Body of pancreas (tissue), 4 donors: Measurements from ENCODE around the gene UNCX. TPM values are rescaled to one million over a fixed set of nuclear protein-coding genes. Genes with fewer than 3 reads are reported as not detected.
"Not testable (repeated sequence)": the region's sequence is repeated elsewhere in the genome, so short reads cannot be mapped to it uniquely, and the experiment has no call there.

Experiments used
- ATAC-seq: fragments of 150-250 bp; one replicate; pipeline ENCODE4 v1.9.1; 2016
- DNase-seq, 4 donors: peaks; one replicate each; pipeline ENCODE4 v3.0.0-alpha.2; 2019
- H3K27ac ChIP-seq, 4 donors: fragments of 200-600 bp; sonication (generic); 1 replicate in 3 of 4; 2 replicates in 1 of 4; pipeline versions ENCODE4 v1.5.1 to v1.6.1; 2016 to 2019; ENCODE audit warnings: mild to moderate bottlenecking in 1 of 4, mixed read lengths in 1 of 4, moderate library complexity in 1 of 4
- H3K27me3 ChIP-seq, 2 donors: fragments of 200-600 bp; sonication (generic); one replicate each; pipeline ENCODE4 v1.6.0; 2016; ENCODE audit warnings: mild to moderate bottlenecking in 1 of 2
- H3K36me3 ChIP-seq, 2 donors: fragments of 200-600 bp; sonication (generic); replicated peaks in 1 of 2; 2 replicates each; pipeline ENCODE4 v1.5.1; 2016; ENCODE audit warnings: low read depth in 2 of 2; ENCODE audit not compliant: insufficient read depth in 1 of 2
- H3K4me1 ChIP-seq: fragments of 200-600 bp; sonication (generic); one replicate; pipeline ENCODE4 v1.6.0; 2016
- H3K4me3 ChIP-seq, 2 donors: fragments of 200-600 bp; sonication (generic); 1 replicate in 1 of 2; 2 replicates in 1 of 2; pipeline ENCODE4 v1.5.1; 2016 to 2019
- H3K9me3 ChIP-seq, 3 donors: fragments of 200-600 bp; sonication (generic); 1 replicate in 2 of 3; 2 replicates in 1 of 3; pipeline ENCODE4 v1.5.1; 2016
- POLR2A ChIP-seq, 3 donors: fragments of 450-650 bp; IDR thresholded peaks; one replicate each; pipeline ENCODE4 v1.6.1; 2016; ENCODE audit warnings: antibody characterized with exemption in 3 of 3, mild to moderate bottlenecking in 2 of 3
- WGBS, 2 donors: methylation state at CpG; one replicate each; pipeline ENCODE4 v1.1.5; 2017; 5-methylcytosine and 5-hydroxymethylcytosine counted together
- intact Hi-C: fragments of 100-400 bp; cut with DNase I; formaldehyde crosslinking; loops from one replicate; pipeline ENCODE4 v1.15.1; 2023
- total RNA-seq, 2 donors: library from RNA; depleted of rRNA; stranded (reverse); fragments of >200 nt; gene quantifications; one replicate each; pipeline ENCODE4 v1.1.0, GENCODE V29; 2016
- TF ChIP-seq, protein P1 (sequence below), 7 experiments: fragments of 450-650 bp in 4 of 7; fragments of 200-600 bp in 3 of 7; sonication (generic) in 3 of 7; IDR thresholded peaks; one replicate each; pipeline ENCODE4 v1.5.1; 2016 to 2019; ENCODE audit warnings: antibody characterized with exemption in 7 of 7

UNCX gene
- total RNA-seq, 2 donors from 2014 or later: not detected

DNA sequence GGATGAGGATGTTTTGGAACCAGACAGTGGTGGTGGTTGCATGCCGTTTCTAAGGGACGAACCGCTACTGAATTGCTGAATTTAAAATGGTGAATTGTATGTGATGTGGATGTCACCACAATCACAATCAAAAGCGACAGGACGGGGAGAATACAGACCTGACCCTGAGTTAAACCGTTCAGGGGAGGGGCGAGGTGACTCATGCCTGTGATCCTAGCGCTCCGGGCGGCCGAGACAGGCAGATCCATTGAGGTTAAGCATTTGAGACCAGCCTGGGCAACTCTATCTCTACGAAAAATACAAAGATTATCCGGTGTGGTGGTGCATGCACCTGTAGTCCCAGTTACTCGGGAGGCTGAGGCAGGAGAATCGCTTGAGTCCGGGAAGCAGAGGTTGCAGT is 46.4 kb downstream of the UNCX start:
- no peaks in the 10 kb centered on the region for H3K27me3 ChIP-seq
- no peaks in the 10 kb centered on the region for H3K36me3 ChIP-seq
- no peak overlapping the region for H3K4me3 ChIP-seq
- 80 to 85% methylated on average over 15 to 16 of the region's 16 CpGs for WGBS, 2 donors
- H3K4me1 ChIP-seq: no peaks in the 10 kb centered on the region
- no peak overlapping the region for H3K27ac ChIP-seq
- intact Hi-C loops: no loop called here
- ATAC-seq (no peak), DNase-seq (no peak)
- TF ChIP-seq, protein P1, sequence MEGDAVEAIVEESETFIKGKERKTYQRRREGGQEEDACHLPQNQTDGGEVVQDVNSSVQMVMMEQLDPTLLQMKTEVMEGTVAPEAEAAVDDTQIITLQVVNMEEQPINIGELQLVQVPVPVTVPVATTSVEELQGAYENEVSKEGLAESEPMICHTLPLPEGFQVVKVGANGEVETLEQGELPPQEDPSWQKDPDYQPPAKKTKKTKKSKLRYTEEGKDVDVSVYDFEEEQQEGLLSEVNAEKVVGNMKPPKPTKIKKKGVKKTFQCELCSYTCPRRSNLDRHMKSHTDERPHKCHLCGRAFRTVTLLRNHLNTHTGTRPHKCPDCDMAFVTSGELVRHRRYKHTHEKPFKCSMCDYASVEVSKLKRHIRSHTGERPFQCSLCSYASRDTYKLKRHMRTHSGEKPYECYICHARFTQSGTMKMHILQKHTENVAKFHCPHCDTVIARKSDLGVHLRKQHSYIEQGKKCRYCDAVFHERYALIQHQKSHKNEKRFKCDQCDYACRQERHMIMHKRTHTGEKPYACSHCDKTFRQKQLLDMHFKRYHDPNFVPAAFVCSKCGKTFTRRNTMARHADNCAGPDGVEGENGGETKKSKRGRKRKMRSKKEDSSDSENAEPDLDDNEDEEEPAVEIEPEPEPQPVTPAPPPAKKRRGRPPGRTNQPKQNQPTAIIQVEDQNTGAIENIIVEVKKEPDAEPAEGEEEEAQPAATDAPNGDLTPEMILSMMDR (IDR thresholded peaks at IDR 0.05): no peak
- TF ChIP-seq POLR2A (IDR thresholded peaks at IDR 0.05): no peak
- H3K9me3 ChIP-seq: no peaks in the 10 kb centered on the region

DNA sequence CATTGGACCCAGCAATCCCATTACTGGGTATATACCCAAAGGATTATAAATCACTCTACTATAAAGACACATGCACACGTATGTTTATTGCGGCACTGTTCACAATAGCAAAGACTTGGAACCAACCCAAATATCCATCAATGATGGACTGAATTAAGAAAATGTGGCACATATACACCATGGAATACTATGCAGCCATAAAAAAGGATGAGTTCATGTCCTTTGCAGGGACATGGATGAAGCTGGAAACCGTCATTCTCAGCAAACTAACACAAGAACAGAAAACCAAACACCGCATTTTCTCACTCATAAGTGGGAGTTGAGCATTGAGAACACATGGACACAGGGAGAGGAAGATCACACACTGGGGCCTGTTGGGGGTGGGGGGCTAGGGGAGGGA is 47.2 kb downstream of the UNCX start:
- WGBS, 2 donors: 59 to 60% methylated on average over 4 of the region's 4 CpGs
- intact Hi-C loops, H3K27me3 ChIP-seq, H3K27ac ChIP-seq, ATAC-seq, H3K4me1 ChIP-seq, H3K36me3 ChIP-seq, DNase-seq, H3K9me3 ChIP-seq, H3K4me3 ChIP-seq: not testable (repeated sequence)

DNA sequence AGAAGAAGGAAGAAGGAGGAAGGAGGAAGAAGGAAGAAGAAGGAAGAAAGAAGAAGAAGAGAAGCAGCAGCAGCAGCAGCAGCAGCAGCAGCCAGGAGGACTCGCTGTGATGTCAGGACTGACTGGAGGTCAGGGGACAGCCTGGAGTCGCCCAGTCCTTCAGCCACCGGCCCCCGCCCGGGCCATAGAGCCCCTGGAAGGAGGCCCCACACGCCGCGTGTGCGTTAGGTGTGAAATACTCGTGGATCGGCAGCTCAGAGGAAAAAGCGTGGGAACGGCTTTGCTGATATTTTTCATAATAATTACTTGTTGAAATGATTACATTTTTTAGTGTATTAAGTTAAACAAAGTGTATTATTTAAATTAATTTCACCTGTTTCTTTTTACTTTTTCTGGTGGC is 48.4 kb downstream of the UNCX start:
- ATAC-seq (no peak), DNase-seq (no peak)
- TF ChIP-seq, protein P1 (IDR thresholded peaks at IDR 0.05): no peak
- no peak for TF ChIP-seq POLR2A (IDR thresholded peaks at IDR 0.05)
- WGBS, 2 donors: 46 to 47% methylated on average over 13 of the region's 13 CpGs
- Histone ChIP-seq H3K9me3 (no peaks in the 10 kb centered on the region), H3K27me3 (no peaks in the 10 kb centered on the region), H3K27ac (no peak overlapping the region), H3K4me3 (no peak overlapping the region), H3K36me3 (no peaks in the 10 kb centered on the region), H3K4me1 (no peaks in the 10 kb centered on the region)
- intact Hi-C loops: no loop called here

DNA sequence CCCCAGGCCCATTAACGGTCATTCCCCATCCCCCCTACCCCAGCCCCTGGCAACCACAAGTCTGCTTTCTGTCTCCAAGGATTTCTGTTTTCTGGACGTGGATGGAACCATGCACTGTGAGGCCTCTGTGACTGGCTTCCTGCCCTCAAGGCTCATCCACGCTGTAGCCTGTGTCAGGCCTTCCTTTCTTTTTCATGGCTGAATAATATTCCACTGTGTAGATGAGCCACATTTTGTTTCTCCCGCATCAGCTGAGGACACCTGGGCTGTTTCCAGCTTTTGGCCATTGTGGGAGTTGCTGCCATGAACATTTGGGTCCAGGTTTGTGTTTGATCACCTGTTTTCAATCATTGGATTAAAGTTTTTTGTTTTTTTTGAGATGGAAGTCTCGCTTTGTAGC is 50.0 kb downstream of the UNCX start:
- Histone ChIP-seq H3K36me3 (no peaks in the 10 kb centered on the region), H3K27me3 (no peaks in the 10 kb centered on the region), H3K4me1 (no peaks in the 10 kb centered on the region), H3K4me3 (no peak overlapping the region), H3K9me3 (no peaks in the 10 kb centered on the region), H3K27ac (no peak overlapping the region)
- ATAC-seq (no peak), DNase-seq (no peak)
- 67 to 70% methylated on average over 5 of the region's 5 CpGs for WGBS, 2 donors
- TF ChIP-seq, protein P1 (IDR thresholded peaks at IDR 0.05): no peak
- TF ChIP-seq POLR2A (IDR thresholded peaks at IDR 0.05): no peak
- intact Hi-C loops: no loop called here

DNA sequence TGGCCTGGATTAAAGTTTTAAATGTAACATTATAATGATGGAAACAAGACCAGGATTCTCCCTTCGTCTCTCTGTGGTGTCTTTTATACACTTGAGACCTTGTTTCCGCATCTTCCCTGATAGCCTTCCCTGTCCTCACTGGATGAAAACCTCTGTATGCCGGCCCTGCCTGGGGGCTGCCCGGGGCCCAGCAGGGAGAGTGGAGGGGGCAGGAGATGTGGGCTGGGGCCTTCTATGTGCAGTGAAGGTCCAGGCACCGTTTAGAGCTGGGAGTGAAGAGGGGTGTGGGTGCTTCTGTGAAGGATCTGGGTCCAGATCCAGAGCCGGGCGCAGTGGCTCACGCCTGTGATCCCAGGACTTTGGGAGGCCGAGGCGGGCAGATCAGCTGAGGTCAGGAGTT is 50.7 kb downstream of the UNCX start:
- no peak for DNase-seq
- Histone ChIP-seq H3K27ac (no peak overlapping the region), H3K4me1 (no peaks in the 10 kb centered on the region), H3K9me3 (no peaks in the 10 kb centered on the region), H3K4me3 (no peak overlapping the region), H3K36me3 (no peaks in the 10 kb centered on the region), H3K27me3 (no peaks in the 10 kb centered on the region)
- TF ChIP-seq, protein P1 (IDR thresholded peaks at IDR 0.05): no peak
- TF ChIP-seq POLR2A (IDR thresholded peaks at IDR 0.05): no peak
- 68 to 85% methylated on average over 4 to 10 of the region's 10 CpGs for WGBS, 2 donors
- ATAC-seq: no peak
- intact Hi-C loops: no loop called here
